RPMI7951 (cell line): Measurements from ENCODE around the gene OPN1MW. TPM values are rescaled to one million over a fixed set of nuclear protein-coding genes. Genes with fewer than 3 reads are reported as not detected.
"Not testable (repeated sequence)": the region's sequence is repeated elsewhere in the genome, so short reads cannot be mapped to it uniquely, and the experiment has no call there.

Experiments
- DNase-seq: peaks from one replicate; pipeline ENCODE4 v3.0.0-alpha.2; 2012; ENCODE audit warnings: low read depth
- total RNA-seq: library from RNA; depleted of rRNA; stranded (reverse); fragments of >200 nt; shearing (Covaris generic); gene quantifications from 2 replicates; pipeline ENCODE4 v1.2.3, GENCODE V29; 2014; rRNA removed

Gene OPN1MW
- total RNA-seq = not detected in 2 replicates

DNA sequence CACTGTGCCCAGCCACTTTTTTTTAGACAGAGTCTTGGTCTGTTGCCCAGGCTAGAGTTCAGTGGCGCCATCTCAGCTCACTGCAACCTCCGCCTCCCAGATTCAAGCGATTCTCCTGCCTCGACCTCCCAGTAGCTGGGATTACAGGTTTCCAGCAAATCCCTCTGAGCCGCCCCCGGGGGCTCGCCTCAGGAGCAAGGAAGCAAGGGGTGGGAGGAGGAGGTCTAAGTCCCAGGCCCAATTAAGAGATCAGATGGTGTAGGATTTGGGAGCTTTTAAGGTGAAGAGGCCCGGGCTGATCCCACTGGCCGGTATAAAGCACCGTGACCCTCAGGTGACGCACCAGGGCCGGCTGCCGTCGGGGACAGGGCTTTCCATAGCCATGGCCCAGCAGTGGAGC lies at the start of gene OPN1MW:
OPN1MW (plus strand) TSS at position 301 of the 400 bp plus-strand sequence; CDS start at position 383, 82 bp downstream.
- DNase-seq = not testable (repeated sequence)

DNA sequence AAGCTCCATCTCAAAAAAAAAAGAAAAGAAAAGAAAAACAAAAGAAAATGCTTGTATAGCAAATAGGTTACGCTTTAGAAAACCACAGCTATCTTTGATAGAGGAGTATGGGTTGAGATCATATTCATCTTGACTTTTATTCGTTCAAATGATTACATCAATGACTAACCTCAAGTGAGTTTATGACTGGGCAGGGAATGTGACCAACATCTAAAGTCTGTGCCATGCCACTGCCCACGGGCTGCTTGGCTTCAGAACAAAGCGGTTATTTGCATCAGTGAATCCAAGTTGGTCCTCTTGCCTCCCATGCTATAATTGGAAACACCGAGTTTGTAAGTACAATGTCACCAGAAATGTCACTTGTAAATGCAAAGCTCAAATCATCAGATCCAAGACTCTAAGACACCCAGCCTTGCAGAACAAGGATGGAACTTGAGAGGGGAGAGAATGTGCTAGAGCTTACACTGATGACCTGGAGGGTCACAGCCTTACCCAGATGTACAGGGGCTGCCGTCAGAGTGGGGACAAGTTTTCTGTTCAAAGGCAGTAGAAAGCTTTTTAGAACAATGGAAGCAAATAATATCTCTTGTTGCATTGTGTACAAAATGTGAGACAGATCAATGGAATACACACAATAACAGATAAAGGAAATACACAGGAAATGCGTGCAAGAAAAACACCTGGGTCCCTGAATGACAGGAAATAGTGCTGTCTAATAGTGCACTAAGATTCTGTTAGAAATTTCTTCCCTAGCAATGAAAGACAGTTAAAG lies 46.8 kb upstream of the OPN1MW start:
- DNase-seq = peak; percentile 39

GRCh38 chrX:154136627-154137161 lies 45.7 kb upstream of the OPN1MW start:
- peak; percentile 55 for DNase-seq

GRCh38 chrX:154138857-154139256 lies 43.5 kb upstream of the OPN1MW start:
- DNase-seq = no peak

DNA sequence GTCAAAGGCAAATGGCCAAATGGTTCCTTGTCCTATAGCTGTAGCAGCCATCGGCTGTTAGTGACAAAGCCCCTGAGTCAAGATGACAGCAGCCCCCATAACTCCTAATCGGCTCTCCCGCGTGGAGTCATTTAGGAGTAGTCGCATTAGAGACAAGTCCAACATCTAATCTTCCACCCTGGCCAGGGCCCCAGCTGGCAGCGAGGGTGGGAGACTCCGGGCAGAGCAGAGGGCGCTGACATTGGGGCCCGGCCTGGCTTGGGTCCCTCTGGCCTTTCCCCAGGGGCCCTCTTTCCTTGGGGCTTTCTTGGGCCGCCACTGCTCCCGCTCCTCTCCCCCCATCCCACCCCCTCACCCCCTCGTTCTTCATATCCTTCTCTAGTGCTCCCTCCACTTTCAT lies 42.2 kb upstream of the OPN1MW start:
- no peak for DNase-seq

DNA sequence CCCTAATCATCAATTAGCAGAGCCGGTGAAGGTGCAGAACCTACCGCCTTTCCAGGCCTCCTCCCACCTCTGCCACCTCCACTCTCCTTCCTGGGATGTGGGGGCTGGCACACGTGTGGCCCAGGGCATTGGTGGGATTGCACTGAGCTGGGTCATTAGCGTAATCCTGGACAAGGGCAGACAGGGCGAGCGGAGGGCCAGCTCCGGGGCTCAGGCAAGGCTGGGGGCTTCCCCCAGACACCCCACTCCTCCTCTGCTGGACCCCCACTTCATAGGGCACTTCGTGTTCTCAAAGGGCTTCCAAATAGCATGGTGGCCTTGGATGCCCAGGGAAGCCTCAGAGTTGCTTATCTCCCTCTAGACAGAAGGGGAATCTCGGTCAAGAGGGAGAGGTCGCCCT lies 41.7 kb upstream of the OPN1MW start:
- DNase-seq = no peak

GRCh38 chrX:154142386-154142785 lies 40.0 kb upstream of the OPN1MW start:
- DNase-seq = no peak

DNA sequence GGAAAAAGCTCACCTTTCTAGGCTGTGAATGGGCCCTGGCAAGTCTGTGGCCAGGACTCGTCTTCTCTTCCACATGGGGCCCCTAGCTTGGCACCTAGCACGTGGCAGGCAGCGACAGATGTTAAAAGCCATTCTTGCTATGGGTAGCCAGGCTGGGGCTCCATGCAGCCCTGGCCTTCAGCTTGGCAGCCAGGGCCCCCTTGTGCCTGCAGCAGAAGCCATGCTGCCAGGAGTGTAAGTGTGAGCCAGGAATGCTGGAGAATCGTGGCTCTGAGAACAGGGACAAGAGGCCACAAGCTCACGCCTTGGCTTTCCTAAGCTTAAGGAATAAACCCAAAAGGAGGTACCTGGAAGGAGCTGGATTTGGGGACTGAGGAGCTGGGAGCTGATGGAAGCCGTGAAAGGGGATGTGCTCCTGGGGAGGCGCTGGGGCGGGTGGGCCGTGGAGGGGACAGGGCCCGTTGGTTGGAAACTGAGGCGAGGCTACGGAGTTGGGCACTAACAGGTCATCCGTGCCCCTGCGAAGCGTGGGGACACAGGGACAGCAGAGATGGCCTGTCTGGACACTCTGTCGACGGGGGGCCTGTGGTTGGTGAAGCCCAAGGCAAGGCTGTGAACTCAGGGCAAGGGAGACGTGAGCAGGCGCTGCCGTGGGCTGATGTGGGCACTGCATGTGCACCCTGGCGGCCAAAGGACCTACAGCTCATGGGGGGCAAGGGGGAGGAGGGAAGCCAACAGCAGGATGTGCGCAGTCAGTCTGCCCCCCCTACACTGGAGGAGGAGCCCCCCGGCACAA lies 39.2 kb upstream of the OPN1MW start:
- DNase-seq = no peak

DNA sequence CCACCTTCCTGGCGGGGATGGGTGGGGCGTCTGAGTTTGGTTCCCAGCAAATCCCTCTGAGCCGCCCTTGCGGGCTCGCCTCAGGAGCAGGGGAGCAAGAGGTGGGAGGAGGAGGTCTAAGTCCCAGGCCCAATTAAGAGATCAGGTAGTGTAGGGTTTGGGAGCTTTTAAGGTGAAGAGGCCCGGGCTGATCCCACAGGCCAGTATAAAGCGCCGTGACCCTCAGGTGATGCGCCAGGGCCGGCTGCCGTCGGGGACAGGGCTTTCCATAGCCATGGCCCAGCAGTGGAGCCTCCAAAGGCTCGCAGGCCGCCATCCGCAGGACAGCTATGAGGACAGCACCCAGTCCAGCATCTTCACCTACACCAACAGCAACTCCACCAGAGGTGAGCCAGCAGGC lies 38.4 kb upstream of the OPN1MW start, which contains the start of gene OPN1LW:
OPN1LW (plus strand) TSS at position 234 of the 400 bp plus-strand sequence; CDS start at position 275, 41 bp downstream.
- not testable (repeated sequence) for DNase-seq

DNA sequence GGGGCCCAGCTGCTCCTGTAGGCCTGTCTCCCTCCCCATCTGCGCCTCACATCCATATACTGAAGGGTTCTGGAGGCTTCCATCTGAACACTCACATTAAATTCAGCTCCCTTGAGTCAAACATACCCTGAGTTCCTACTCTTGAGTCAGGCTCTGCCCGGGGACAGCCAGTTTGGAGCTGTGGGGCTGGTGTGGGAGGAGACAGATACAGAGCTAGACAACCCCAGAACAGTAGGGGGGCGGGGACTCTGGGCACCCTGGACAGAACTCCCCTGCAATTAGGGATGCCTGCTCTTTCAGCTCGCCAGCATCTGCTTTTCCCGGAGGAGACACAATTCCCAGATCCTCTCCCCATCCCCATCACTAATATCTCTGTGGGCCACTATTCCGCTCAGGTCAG lies 31.4 kb upstream of the OPN1MW start:
- not testable (repeated sequence) for DNase-seq

GRCh38 chrX:154156221-154156620 lies 26.2 kb upstream of the OPN1MW start:
- not testable (repeated sequence) for DNase-seq

DNA sequence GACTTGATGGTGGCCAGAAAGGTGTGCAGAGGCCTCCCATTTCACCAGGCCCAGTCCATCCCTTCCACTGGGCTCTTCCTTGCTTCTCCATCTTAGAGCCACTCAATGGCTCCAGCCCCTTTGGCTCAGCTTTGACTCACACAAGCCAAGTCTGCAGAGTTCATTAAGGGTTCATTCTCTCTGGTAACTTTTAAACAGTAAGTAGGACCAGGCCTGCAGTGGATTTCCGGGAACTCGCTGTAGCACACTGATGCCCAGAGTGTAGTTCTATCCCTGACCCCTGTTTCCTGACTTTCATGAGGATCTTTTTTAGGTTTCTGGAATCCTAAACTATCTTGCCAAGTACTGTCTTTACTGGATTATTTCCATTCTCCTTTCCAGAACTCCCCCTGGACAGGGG lies 25.2 kb upstream of the OPN1MW start:
- DNase-seq = not testable (repeated sequence)

DNA sequence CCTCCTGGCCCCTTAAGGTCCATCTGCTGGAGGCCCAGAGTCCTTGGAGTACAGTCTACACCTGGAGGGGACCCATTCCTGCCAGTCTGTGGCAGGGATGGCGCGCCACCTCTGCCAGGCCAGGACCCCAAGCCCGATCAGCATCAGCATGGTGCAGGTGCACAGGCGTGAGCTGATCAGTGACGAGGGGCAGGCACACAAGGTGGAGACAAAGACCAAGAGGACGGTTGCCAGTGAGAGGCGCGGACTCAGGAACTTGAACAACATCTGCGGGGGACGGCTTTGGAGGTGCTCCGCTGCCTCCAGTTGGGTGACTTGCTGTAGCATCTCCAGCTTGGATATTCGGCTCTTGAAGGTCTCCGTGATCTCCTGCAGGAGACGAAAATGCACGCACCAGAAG lies 23.1 kb upstream of the OPN1MW start:
- DNase-seq = not testable (repeated sequence)

- DNase-seq = not testable (repeated sequence)
Observed at GRCh38 chrX:154164902-154165301, 17.5 kb upstream of the OPN1MW start.

DNA sequence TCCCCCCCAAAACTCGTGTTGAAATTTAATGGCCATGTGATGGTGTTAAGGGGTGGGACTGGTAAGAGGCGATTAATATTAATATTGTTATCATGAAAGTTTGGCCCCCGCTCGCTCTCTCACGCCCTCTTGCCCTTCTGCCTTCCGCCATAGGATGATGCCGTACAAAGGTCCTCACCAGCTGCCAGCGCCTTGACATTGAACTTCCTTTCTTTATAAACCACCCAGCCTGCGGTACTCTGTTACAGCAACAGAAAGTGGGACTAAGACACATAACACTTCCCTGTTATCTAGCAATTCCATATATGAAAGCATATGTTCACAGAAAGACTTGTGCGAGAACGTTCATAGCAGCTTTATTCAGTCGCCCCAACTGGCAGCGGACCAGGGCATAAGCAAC lies 14.0 kb upstream of the OPN1MW start:
- DNase-seq = not testable (repeated sequence)

GRCh38 chrX:154172535-154172943 lies 9.9 kb upstream of the OPN1MW start:
- not testable (repeated sequence) for DNase-seq

- not testable (repeated sequence) for DNase-seq
Observed at GRCh38 chrX:154174356-154174755, 8.0 kb upstream of the OPN1MW start.

DNA sequence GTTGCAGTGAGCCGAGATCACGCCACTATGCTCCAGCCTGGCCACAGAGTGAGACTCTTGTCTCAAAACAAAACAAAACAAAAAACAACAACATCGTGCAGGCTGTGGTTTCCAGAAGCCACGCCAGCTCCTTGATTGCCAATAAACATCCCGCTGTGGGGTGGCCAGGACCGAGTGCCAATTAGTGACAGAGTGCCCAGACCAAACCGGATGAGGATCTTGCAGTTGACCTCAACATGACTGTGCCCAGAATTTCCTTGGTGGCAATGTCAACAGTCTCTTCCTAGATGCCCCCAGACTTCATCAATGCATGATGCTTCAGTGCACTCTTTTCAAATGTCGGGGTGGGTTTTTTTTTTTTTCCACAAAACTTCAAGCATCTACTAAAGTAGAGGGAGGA lies 1.4 kb downstream of the OPN1MW start:
- DNase-seq = not testable (repeated sequence)

DNA sequence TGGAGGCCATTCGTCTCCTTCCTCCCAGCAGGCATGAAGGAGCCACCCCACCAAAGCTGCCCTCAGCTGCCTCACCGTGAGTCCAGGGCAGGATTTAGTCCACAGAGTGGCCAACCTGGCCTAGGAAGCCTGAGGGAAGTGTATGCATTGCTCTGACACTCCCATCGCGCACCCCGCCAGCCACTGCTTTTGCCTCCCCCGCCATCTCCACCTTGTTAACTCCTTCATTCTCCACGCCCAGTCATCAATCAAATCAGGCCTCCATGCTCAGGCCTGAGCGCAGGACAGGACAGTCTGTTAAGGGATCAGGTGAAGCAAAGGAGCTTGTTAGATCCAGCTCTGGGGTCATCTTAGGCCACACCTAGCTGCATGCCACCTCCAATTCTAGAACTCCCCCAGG lies 10.4 kb downstream of the OPN1MW start:
- not testable (repeated sequence) for DNase-seq

GRCh38 chrX:154194316-154194715 lies 11.9 kb downstream of the OPN1MW start:
- not testable (repeated sequence) for DNase-seq

DNA sequence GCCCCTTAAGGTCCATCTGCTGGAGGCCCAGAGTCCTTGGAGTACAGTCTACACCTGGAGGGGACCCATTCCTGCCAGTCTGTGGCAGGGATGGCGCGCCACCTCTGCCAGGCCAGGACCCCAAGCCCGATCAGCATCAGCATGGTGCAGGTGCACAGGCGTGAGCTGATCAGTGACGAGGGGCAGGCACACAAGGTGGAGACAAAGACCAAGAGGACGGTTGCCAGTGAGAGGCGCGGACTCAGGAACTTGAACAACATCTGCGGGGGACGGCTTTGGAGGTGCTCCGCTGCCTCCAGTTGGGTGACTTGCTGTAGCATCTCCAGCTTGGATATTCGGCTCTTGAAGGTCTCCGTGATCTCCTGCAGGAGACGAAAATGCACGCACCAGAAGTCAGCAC lies 14.1 kb downstream of the OPN1MW start:
- not testable (repeated sequence) for DNase-seq

DNA sequence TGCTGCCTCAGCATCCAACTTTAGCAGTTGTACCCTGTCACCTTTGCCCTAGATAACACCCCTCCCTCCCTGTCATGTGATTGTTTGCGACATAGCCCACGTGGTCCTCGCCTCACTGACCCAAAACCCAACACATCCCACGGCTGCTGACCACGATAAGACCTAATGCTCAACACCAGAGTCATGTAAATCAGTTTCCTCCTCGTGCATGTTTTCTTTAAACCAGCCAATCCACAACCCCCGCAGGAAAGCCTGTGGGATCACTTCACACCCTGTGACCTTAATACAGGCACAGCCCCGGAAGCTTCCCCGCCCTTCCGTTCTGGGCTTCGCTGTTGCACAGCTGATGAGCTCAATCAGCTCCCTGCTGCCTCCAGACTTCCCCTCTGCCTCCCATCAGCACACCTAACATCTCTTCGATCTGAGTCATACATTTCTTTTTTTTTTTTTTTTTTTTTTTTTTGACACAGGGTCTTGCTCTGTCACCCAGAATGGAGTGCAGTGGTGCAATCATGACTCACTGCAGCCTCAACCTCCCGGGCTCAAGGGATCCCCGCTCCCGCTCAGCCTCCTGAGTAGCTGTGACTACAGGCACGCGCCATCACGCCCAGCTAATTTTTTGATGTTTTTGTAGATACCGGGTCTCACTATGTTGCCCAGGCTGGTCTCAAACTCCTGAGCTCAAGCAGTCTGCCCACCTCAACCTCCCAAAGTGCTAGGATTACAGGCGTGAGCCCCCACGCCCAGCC lies 27.4 kb downstream of the OPN1MW start:
- not testable (repeated sequence) for DNase-seq
